ENCODE results near the gene NOLC1.

DNA sequence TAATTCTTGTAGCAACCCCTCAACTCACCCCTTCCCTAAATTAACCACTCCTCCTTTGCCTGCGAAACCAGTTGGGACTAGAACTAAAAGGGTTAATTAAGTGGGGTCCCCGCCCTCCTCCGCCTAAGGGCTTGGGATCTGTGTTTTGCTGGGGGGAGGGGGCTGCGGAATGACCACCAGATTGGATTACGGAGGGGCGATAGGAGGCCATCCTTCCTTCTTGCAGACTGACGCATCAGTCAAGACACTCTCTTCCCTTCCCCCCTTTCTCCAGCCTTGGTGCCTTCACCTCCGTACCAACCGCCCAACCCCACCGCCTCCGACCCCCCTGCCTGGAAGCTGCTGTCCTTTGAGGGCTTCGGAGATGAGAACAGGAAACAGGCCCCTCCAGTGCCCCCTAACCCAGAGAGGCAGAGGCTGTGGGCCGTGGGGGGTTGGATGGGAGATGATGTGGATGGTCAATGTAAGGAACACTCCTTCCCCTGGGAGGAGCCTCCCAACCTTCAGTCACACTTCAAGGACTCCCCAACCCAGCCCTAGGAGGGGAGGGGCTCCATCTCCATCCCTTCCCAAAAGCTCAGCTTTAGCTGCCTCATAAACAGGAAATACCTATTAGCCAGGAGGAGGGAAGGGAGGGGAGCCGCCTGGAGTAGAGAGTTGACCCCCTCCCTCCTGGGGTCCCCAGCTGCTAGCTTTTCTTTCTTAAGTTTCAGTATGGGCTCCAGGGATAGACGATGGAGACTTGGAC is 31.0 kb upstream of the NOLC1 start:
- TF ChIP-seq, protein P1, sequence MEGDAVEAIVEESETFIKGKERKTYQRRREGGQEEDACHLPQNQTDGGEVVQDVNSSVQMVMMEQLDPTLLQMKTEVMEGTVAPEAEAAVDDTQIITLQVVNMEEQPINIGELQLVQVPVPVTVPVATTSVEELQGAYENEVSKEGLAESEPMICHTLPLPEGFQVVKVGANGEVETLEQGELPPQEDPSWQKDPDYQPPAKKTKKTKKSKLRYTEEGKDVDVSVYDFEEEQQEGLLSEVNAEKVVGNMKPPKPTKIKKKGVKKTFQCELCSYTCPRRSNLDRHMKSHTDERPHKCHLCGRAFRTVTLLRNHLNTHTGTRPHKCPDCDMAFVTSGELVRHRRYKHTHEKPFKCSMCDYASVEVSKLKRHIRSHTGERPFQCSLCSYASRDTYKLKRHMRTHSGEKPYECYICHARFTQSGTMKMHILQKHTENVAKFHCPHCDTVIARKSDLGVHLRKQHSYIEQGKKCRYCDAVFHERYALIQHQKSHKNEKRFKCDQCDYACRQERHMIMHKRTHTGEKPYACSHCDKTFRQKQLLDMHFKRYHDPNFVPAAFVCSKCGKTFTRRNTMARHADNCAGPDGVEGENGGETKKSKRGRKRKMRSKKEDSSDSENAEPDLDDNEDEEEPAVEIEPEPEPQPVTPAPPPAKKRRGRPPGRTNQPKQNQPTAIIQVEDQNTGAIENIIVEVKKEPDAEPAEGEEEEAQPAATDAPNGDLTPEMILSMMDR (IDR thresholded peaks at IDR 0.05) = no peak
- TF ChIP-seq EZH2 (IDR thresholded peaks at IDR 0.05; ENCODE audit: borderline replicate concordance, insufficient read depth, low read depth, low read length, poor library complexity, severe bottlenecking) = no peak
